Neutrophil (primary cell): Measurements from ENCODE around the gene SMARCC1.

Source experiments
- H3K27ac ChIP-seq: fragments of 200-600 bp; sonication (generic); 2 replicates; pipeline ENCODE4 v1.5.1; 2016; ENCODE audit warnings: mild to moderate bottlenecking, moderate library complexity
- H3K27me3 ChIP-seq: fragments of 200-600 bp; sonication (generic); 2 replicates; pipeline ENCODE4 v1.6.0; 2016; ENCODE audit warnings: mild to moderate bottlenecking
- H3K36me3 ChIP-seq: fragments of 200-600 bp; sonication (generic); 2 replicates; pipeline ENCODE4 v1.5.1; 2017
- H3K4me1 ChIP-seq, 2 experiments: fragments of 200-600 bp in 1 of 2; sonication (generic) in 1 of 2; 1 replicate in 1 of 2; 2 replicates in 1 of 2; pipeline versions ENCODE4 v1.5.1 to v1.6.1; 2013 to 2016; ENCODE audit warnings: low read depth in 1 of 2, low read length in 1 of 2, mild to moderate bottlenecking in 1 of 2, moderate library complexity in 1 of 2; ENCODE audit not compliant: control insufficient read depth in 1 of 2, insufficient read depth in 1 of 2
- H3K4me3 ChIP-seq, 2 experiments: fragments of 200-600 bp in 1 of 2; sonication (generic) in 1 of 2; 1 replicate in 1 of 2; 2 replicates in 1 of 2; pipeline ENCODE4 v1.5.1; 2013 to 2016; ENCODE audit warnings: low read depth in 1 of 2, low read length in 1 of 2, mild to moderate bottlenecking in 1 of 2, moderate library complexity in 1 of 2
- H3K9me3 ChIP-seq: fragments of 200-600 bp; sonication (generic); 2 replicates; pipeline ENCODE4 v1.5.1; 2016
- TF ChIP-seq, protein P1 (sequence below): fragments of 200-600 bp; sonication (generic); IDR thresholded peaks from 2 replicates; pipeline ENCODE4 v1.5.1; 2016; ENCODE audit warnings: antibody characterized with exemption

SMARCC1 gene

DNA sequence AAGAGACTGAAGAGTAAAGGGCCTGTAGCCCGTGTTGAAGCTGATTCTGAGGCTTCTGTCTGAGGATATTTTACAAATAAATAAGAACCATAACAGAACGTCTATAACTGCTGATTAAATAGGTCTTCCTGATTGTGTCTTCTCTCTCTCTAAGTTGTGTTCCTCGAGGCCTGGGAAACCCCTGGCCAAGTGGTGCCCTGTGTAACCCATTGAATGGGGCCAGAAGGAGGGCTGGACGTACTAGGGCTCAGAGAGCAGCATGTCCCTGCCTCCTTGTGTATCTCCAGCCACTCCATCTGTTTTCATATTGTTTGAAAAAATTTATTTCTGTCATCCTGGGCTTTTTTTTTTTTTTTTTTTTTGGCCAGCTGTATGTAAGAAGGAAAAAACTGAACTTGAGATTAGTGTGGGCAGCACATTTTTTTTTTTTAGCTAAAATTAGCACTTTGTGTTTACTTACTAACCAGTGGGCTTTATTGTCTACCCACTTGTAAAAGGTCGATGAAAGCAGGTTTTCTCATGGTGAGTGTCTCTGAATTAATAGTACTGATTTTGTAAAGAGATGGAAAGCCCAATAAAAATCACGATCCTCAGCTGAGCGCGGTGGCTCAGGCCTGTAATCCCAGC is 32.0 kb upstream of the SMARCC1 start:
- H3K4me1 ChIP-seq: no peaks in the 10 kb centered on the region
- no peak overlapping the region for H3K27ac ChIP-seq
- H3K27me3 ChIP-seq: no peaks in the 10 kb centered on the region
- H3K4me3 ChIP-seq: no peak overlapping the region
- H3K9me3 ChIP-seq: no peaks in the 10 kb centered on the region
- TF ChIP-seq, protein P1, sequence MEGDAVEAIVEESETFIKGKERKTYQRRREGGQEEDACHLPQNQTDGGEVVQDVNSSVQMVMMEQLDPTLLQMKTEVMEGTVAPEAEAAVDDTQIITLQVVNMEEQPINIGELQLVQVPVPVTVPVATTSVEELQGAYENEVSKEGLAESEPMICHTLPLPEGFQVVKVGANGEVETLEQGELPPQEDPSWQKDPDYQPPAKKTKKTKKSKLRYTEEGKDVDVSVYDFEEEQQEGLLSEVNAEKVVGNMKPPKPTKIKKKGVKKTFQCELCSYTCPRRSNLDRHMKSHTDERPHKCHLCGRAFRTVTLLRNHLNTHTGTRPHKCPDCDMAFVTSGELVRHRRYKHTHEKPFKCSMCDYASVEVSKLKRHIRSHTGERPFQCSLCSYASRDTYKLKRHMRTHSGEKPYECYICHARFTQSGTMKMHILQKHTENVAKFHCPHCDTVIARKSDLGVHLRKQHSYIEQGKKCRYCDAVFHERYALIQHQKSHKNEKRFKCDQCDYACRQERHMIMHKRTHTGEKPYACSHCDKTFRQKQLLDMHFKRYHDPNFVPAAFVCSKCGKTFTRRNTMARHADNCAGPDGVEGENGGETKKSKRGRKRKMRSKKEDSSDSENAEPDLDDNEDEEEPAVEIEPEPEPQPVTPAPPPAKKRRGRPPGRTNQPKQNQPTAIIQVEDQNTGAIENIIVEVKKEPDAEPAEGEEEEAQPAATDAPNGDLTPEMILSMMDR: no peak
- H3K36me3 ChIP-seq: peaks cover 19% of the 10 kb centered on the region

DNA sequence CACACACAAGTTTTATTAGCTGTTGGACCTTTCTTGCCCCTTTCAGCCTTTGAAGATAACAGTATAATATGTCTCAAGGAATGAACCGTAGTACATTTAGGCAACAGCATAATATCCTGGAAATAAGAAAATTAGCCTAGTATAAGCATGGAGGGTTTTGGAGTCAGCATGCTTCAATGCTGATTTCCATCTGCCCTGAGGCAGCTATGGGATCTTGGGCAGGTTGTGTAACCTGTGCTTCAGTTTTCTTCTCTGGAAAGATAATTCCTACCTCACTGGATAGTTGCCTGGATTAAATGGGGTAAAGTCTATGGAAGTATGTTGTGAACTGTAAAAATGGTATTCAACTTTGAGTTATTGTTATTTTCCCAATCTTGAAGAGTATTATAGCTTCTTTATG is 22.9 kb upstream of the SMARCC1 start:
- H3K27ac ChIP-seq: no peak overlapping the region
- TF ChIP-seq, protein P1: no peak
- H3K4me1 ChIP-seq: peaks cover 13% of the 10 kb centered on the region in 2 experiments
- H3K9me3 ChIP-seq: no peaks in the 10 kb centered on the region
- no peak overlapping the region for H3K4me3 ChIP-seq
- H3K27me3 ChIP-seq: no peaks in the 10 kb centered on the region
- H3K36me3 ChIP-seq: peaks cover 18% of the 10 kb centered on the region

DNA sequence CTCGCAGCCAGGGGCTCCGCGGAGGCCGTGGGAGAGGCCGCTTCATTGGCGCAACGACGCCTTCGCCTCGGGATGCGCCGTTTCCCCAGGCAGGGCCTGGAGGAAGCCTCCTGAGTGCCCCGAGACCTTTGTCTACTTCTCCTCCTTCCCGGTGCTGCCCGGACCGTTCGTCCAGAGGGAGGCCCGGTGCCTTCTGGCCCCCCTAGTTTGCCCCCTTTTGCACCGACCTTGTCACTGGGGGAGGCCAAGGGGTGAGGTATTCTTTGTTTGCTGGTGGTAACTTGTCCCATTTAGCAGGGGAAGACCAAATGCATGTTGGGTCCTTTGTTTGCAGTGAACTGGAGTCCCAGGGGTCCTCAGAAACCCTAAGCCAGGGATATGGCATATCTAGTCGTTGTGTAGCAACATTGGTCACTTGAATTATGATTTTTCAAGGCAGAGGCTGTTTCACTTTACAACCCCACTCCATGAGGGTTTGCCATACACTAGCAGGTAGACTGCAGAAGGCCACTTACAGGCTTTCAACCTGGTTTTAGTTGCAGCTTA is 21.9 kb upstream of the SMARCC1 start:
- H3K27ac ChIP-seq: peak overlapping the region; percentile 90
- no peaks in the 10 kb centered on the region for H3K9me3 ChIP-seq
- H3K4me3 ChIP-seq: peak overlapping the region; percentile 79 to 81
- H3K36me3 ChIP-seq: peaks cover 15% of the 10 kb centered on the region
- H3K27me3 ChIP-seq: no peaks in the 10 kb centered on the region
- TF ChIP-seq, protein P1: no peak
- H3K4me1 ChIP-seq: peaks cover 13% of the 10 kb centered on the region in 2 experiments

DNA sequence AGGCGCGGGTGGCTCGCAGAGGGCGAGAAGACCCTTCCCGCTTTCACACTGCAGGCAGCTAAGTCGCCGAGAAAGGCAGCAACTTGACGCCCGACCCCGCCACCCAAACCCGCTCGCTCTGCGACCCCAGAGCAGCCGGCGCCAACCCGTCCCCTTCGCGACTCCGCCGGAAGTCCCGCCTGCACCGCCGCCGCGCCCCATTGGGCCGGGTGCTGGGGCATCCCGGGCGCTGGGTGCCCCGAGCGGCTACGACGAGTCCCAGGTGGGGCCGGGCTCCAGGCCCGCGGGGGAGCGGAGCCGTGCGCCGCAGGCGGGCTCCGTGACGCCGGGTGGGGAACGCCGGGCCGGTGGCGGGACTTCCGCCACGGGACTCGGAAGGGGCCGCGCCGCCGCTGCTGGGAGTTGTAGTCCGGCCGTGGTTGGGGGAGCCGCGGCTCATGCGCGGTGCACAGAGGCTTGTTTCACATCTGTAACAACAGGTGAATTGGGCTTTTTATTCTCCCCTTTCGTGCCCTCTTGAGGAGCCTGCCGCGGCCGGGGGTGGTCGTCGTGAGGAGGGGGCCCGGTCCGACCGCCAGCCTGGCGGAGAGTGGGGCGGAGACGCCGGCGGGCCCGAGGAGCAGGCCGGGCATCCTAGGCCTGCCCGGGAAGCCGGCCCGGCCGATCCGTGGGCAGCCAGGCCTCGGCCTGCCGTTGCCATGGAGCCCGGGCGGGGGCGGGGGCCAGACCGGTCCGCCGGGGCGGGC is 21.2 kb upstream of the SMARCC1 start, which contains the start of gene DHX30:
Gene DHX30, plus strand, starts transcription at position 405 of the 746 bp plus-strand sequence. CDS start 7,546 bp downstream, outside the sequence.
- TF ChIP-seq, protein P1: no peak
- H3K27ac ChIP-seq: peak within 1 kb of the TSS; percentile 90

DNA sequence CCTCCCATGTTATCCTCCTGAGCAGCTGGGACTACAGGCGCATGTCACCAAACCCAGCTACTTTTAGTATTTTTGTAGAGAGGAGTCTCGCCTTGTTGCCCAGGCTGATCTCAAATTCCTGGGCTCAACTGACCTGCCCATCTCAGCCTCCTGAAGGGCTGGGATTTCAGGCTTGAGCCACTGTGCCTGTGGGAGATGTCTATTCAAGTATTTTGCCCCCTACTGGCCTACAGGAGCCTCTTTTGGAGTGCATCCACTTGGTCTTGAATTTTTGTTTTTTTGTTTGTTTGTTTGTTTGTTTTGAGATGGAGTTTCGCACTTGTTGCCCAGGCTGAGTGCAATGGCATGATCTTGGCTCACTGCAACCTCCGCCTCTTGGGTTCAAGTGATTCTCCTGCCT is 18.0 kb upstream of the SMARCC1 start:
- H3K27ac ChIP-seq: no peak overlapping the region
- H3K4me3 ChIP-seq: no peak overlapping the region
- TF ChIP-seq, protein P1: no peak
- H3K9me3 ChIP-seq: no peaks in the 10 kb centered on the region
- peaks cover 13% of the 10 kb centered on the region in 2 experiments for H3K4me1 ChIP-seq
- H3K36me3 ChIP-seq: no peaks in the 10 kb centered on the region
- no peaks in the 10 kb centered on the region for H3K27me3 ChIP-seq

More for the DNA sequence above, 21.2 kb upstream of the SMARCC1 start, which contains the start of gene DHX30:
- Histone ChIP-seq H3K9me3 (no peaks in the 10 kb centered on the region), H3K4me3 (peak within 1 kb of the TSS; percentile 79 to 81), H3K36me3 (peaks cover 11% of the 10 kb centered on the region), H3K27me3 (no peaks in the 10 kb centered on the region), H3K4me1 (peaks cover 13% of the 10 kb centered on the region in 2 experiments)
